Activated CD4-positive, alpha-beta T cell treated with anti-CD3 and anti-CD28 coated beads for 36 hours (primary cell): ENCODE results near the gene LSM2. TPM values are rescaled to one million over a fixed set of nuclear protein-coding genes. Genes with fewer than 3 reads are reported as not detected.

Experiments
- ATAC-seq: fragments of 200-7000 bp; cut with Tn5 transposase; one replicate; pipeline ENCODE4 v1.10.0; 2021; ENCODE audit warnings: mild to moderate bottlenecking, moderate library complexity
- CTCF ChIA-PET: fragments of 350-600 bp; sonication (Branson Sonifier 250); formaldehyde crosslinking; loops from one replicate; lab custom pipeline; 2021; ENCODE audit warnings: antibody characterized with exemption; lab: Charles Lee
- POLR2A ChIA-PET: fragments of 350-600 bp; sonication (Branson Sonifier 250); formaldehyde crosslinking; loops from one replicate; lab custom pipeline; 2021; ENCODE audit warnings: antibody characterized with exemption, inconsistent platforms; lab: Charles Lee
- DNase-seq: peaks from one replicate; pipeline ENCODE4 v3.0.0-alpha.2; 2020
- H3K27ac Mint-ChIP-seq: one replicate; pipeline ENCODE4 v1.8.0; 2021; ENCODE audit warnings: mixed read lengths
- H3K27me3 Mint-ChIP-seq: one replicate; pipeline ENCODE4 v1.8.0; 2021; ENCODE audit warnings: mixed read lengths
- H3K36me3 Mint-ChIP-seq: one replicate; pipeline ENCODE4 v1.8.0; 2021; ENCODE audit warnings: low read depth, mixed read lengths
- H3K4me1 Mint-ChIP-seq: one replicate; pipeline ENCODE4 v1.8.0; 2021; ENCODE audit warnings: mixed read lengths
- H3K4me3 Mint-ChIP-seq: one replicate; pipeline ENCODE4 v1.8.0; 2021; ENCODE audit warnings: mild to moderate bottlenecking, moderate library complexity, mixed read lengths
- H3K9me3 Mint-ChIP-seq: one replicate; pipeline ENCODE4 v1.8.0; 2021; ENCODE audit warnings: low read depth, mixed read lengths
- intact Hi-C, 2 experiments: fragments of 100-400 bp; cut with DNase I in 1 of 2; cut with micrococcal nuclease in 1 of 2; formaldehyde crosslinking; loops; one replicate each; pipeline versions ENCODE4 v1.14.2 to v1.15.1; 2022 to 2024; cut with DNase I, micrococcal nuclease
- total RNA-seq, 2 experiments: library from RNA; stranded (reverse); gene quantifications; one replicate each; pipeline ENCODE4 v1.2.3, GENCODE V29; 2021

The LSM2 gene
- total RNA-seq, 2 experiments from 2014 or later, result 112 to 124 TPM

- Mint-ChIP-seq H3K27ac (no peak overlapping the region), H3K27me3 (no peaks in the 10 kb centered on the region), H3K36me3 (peaks cover 29% of the 10 kb centered on the region), H3K9me3 (no peaks in the 10 kb centered on the region), H3K4me3 (no peak overlapping the region), H3K4me1 (no peaks in the 10 kb centered on the region)
- no peak for DNase-seq
- ChIA-PET POLR2A (no interaction called here), CTCF (interaction anchor here (1.1 kb wide), 2 partner anchors 10 to 25 kb away, joined by 3 read pairs; no protein-coding TSS in a partner anchor)
- no peak for ATAC-seq
- intact Hi-C loops, result no loop called here
These were observed 56.2 kb downstream of the LSM2 start for GRCh38 chr6:31750411-31751022.

GRCh38 chr6:31749301-31750036, 57.3 kb downstream of the LSM2 start:
- H3K9me3 Mint-ChIP-seq, result no peaks in the 10 kb centered on the region
- H3K4me1 Mint-ChIP-seq, result no peaks in the 10 kb centered on the region
- DNase-seq (no peak), ATAC-seq (no peak)
- POLR2A ChIA-PET, result no interaction called here
- CTCF ChIA-PET, result no interaction called here
- no peak overlapping the region for H3K27ac Mint-ChIP-seq
- H3K4me3 Mint-ChIP-seq, result no peak overlapping the region
- H3K27me3 Mint-ChIP-seq, result no peaks in the 10 kb centered on the region
- peaks cover 35% of the 10 kb centered on the region for H3K36me3 Mint-ChIP-seq
- intact Hi-C loops, result no loop called here

Other genes starting within 250 kb of the LSM2 start
- 100 to 1,000 TPM; 396 to 570 TPM for gene LTA, start 234.7 kb downstream of the LSM2 start, total RNA-seq
- gene TNF, start 231.4 kb downstream of the LSM2 start, total RNA-seq, result 10 to 100 TPM; 82.3 to 93.3 TPM
- gene LTB, start 224.5 kb downstream of the LSM2 start, total RNA-seq, result 10 to 100 TPM; 44.9 to 73.3 TPM
- 10 to 100 TPM in 1 of 2 experiments, 1 to 10 TPM in 1; 9.1 to 11.1 TPM for gene LST1, start 220.7 kb downstream of the LSM2 start, total RNA-seq
- gene NCR3, start 214.0 kb downstream of the LSM2 start, total RNA-seq, result 1 to 10 TPM; 5.4 to 6.6 TPM
- gene AIF1, start 191.7 kb downstream of the LSM2 start, total RNA-seq, result 10 to 100 TPM; 89.2 to 96.1 TPM
- 100 to 1,000 TPM; 255 to 280 TPM for gene PRRC2A, start 186.3 kb downstream of the LSM2 start, total RNA-seq
- gene BAG6, start 154.3 kb downstream of the LSM2 start, total RNA-seq, result 100 to 1,000 TPM; 334 to 339 TPM
- 1 to 10 TPM; 3.4 to 4.0 TPM for gene APOM, start 151.1 kb downstream of the LSM2 start, total RNA-seq
- 10 to 100 TPM; 10.1 to 11.7 TPM for gene C6orf47, start 146.2 kb downstream of the LSM2 start, total RNA-seq
- gene GPANK1, start 142.0 kb downstream of the LSM2 start, total RNA-seq, result 10 to 100 TPM; 35.2 to 42.8 TPM
- 100 to 1,000 TPM; 239 to 346 TPM for gene CSNK2B, start 140.9 kb downstream of the LSM2 start, total RNA-seq
- gene LY6G5B, start 137.0 kb downstream of the LSM2 start, total RNA-seq, result 10 to 100 TPM; 11.3 to 15.5 TPM
- 1 to 10 TPM; 1.2 to 1.5 TPM for gene LY6G5C, start 125.9 kb downstream of the LSM2 start, total RNA-seq
- 10 to 100 TPM; 20.9 to 25.1 TPM for gene ABHD16A, start 103.6 kb downstream of the LSM2 start, total RNA-seq
- not detected for gene LY6G6F, start 100.1 kb downstream of the LSM2 start, total RNA-seq
- gene LY6G6D, start 91.6 kb downstream of the LSM2 start, total RNA-seq, result not detected
- not detected for gene LY6G6C, start 85.2 kb downstream of the LSM2 start, total RNA-seq
- gene MPIG6B, start 83.6 kb downstream of the LSM2 start, total RNA-seq, result not detected
- gene DDAH2, start 77.7 kb downstream of the LSM2 start, total RNA-seq, result 1 to 10 TPM; 4.4 to 5.6 TPM
- gene CLIC1, start 70.4 kb downstream of the LSM2 start, total RNA-seq, result 100 to 1,000 TPM; 357 to 438 TPM
- gene MSH5, start 67.0 kb downstream of the LSM2 start, total RNA-seq, result 100 to 1,000 TPM in 1 of 2 experiments, 10 to 100 TPM in 1; 92.1 to 126 TPM
- 10 to 100 TPM; 12.2 to 13.2 TPM for gene SAPCD1, start 44.3 kb downstream of the LSM2 start, total RNA-seq
- 1 to 10 TPM; 1.4 to 1.5 TPM for gene VWA7, start 29.6 kb downstream of the LSM2 start, total RNA-seq
- gene VARS1, start 11.2 kb downstream of the LSM2 start, total RNA-seq, result 100 to 1,000 TPM; 147 to 169 TPM
- gene HSPA1L, start 8.3 kb upstream of the LSM2 start, total RNA-seq, result 1 to 10 TPM; 1.9 to 2.2 TPM
- gene HSPA1A, start 8.6 kb upstream of the LSM2 start, total RNA-seq, result 10 to 100 TPM; 56.1 to 64.7 TPM
- 10 to 100 TPM; 54.6 to 61.1 TPM for gene HSPA1B, start 20.8 kb upstream of the LSM2 start, total RNA-seq
- 10 to 100 TPM; 11.6 to 11.8 TPM for gene NEU1, start 55.9 kb upstream of the LSM2 start, total RNA-seq
- gene SLC44A4, start 72.0 kb upstream of the LSM2 start, total RNA-seq, result under 1 TPM; 0.19 to 0.27 TPM
- gene EHMT2, start 90.7 kb upstream of the LSM2 start, total RNA-seq, result 10 to 100 TPM; 50.1 to 60.4 TPM
- 1 to 10 TPM; 1.9 to 2.4 TPM for gene ZBTB12, start 95.1 kb upstream of the LSM2 start, total RNA-seq
- 1 to 10 TPM in 1 of 2 experiments, under 1 TPM in 1; 0.96 to 1.5 TPM for gene C2, start 120.8 kb upstream of the LSM2 start, total RNA-seq
- under 1 TPM; 0.69 to 0.96 TPM for gene CFB, start 139.1 kb upstream of the LSM2 start, total RNA-seq
- gene NELFE, start 152.0 kb upstream of the LSM2 start, total RNA-seq, result 10 to 100 TPM; 74.3 to 95.1 TPM
- gene SKIC2, start 152.2 kb upstream of the LSM2 start, total RNA-seq, result 100 to 1,000 TPM in 1 of 2 experiments, 10 to 100 TPM in 1; 90.2 to 104 TPM
- gene DXO, start 165.2 kb upstream of the LSM2 start, total RNA-seq, result 10 to 100 TPM; 12.6 to 13.9 TPM
- 1 to 10 TPM; 3.4 to 3.9 TPM for gene C4A, start 175.1 kb upstream of the LSM2 start, total RNA-seq
- 1 to 10 TPM; 2.8 to 2.9 TPM for gene C4B, start 207.8 kb upstream of the LSM2 start, total RNA-seq
- gene CYP21A2, start 231.4 kb upstream of the LSM2 start, total RNA-seq, result under 1 TPM in 1 of 2 experiments, not detected in 1; 0.47 TPM